Loucy (cell line): ENCODE data around the gene PSEN1.

Source experiments
- CTCF ChIP-seq: fragments of 200-600 bp; sonication (generic); conservative IDR thresholded peaks from 2 replicates; pipeline ENCODE4 v1.5.1; 2014; ENCODE audit warnings: mild to moderate bottlenecking, antibody characterized with exemption, low read length
- EZH2phosphoT487 ChIP-seq: fragments of 200-600 bp; IDR thresholded peaks from 2 replicates; pipeline ENCODE4 v1.6.1; 2018; ENCODE audit warnings: antibody characterized with exemption, mild to moderate bottlenecking, moderate library complexity, borderline replicate concordance

GRCh38 chr14:73198253-73198652 lies 61.9 kb downstream of the PSEN1 start:
- TF ChIP-seq CTCF (no peak), EZH2phosphoT487 (no peak)
